DOHH2 (cell line): ENCODE data around the gene GAS5.

Experiments used
- H3F3A ChIP-seq: fragments of 200-600 bp; sonication (generic), shearing (Covaris generic); 2 replicates; pipeline ENCODE4 v1.6.0; 2016; ENCODE audit warnings: antibody characterized with exemption, mild to moderate bottlenecking; ENCODE audit not compliant: control insufficient read depth, insufficient read depth
- H3K27ac ChIP-seq: fragments of 200-600 bp; sonication (generic); 2 replicates; pipeline ENCODE4 v1.5.1; 2014; ENCODE audit warnings: low read depth, mild to moderate bottlenecking, low read length, moderate library complexity
- H3K27me3 ChIP-seq: fragments of 200-600 bp; sonication (generic); 2 replicates; pipeline ENCODE4 v1.6.1; 2014; ENCODE audit warnings: mild to moderate bottlenecking, low read length, mixed read lengths; ENCODE audit not compliant: control insufficient read depth
- H3K36me3 ChIP-seq: fragments of 200-600 bp; sonication (generic); 2 replicates; pipeline ENCODE4 v1.6.1; 2014; ENCODE audit warnings: mild to moderate bottlenecking, low read length, moderate library complexity, mixed read lengths; ENCODE audit not compliant: control insufficient read depth
- H3K4me1 ChIP-seq: fragments of 200-600 bp; sonication (generic); 2 replicates; pipeline ENCODE4 v1.6.1; 2014; ENCODE audit warnings: mild to moderate bottlenecking, low read length, mixed read lengths; ENCODE audit not compliant: control insufficient read depth
- H3K4me2 ChIP-seq: fragments of 200-600 bp; sonication (generic); 2 replicates; pipeline ENCODE4 v1.6.0; 2014; ENCODE audit warnings: mild to moderate bottlenecking, low read length, moderate library complexity
- H3K4me3 ChIP-seq: fragments of 200-600 bp; sonication (generic); 2 replicates; pipeline ENCODE4 v1.5.1; 2014; ENCODE audit warnings: mild to moderate bottlenecking, low read length, mixed read lengths
- H3K79me2 ChIP-seq: fragments of 200-600 bp; sonication (generic); 2 replicates; pipeline ENCODE4 v1.6.1; 2014; ENCODE audit warnings: mild to moderate bottlenecking, low read length, mixed read lengths; ENCODE audit not compliant: control insufficient read depth
- H3K9me2 ChIP-seq: fragments of 200-600 bp; sonication (generic); replicated peaks from 2 replicates; pipeline ENCODE4 v1.6.1; 2014; ENCODE audit warnings: mild to moderate bottlenecking, low read length, mixed read lengths; ENCODE audit not compliant: control insufficient read depth
- H3K9me3 ChIP-seq: fragments of 200-600 bp; sonication (generic); 2 replicates; pipeline ENCODE4 v1.6.1; 2014; ENCODE audit warnings: antibody characterized with exemption, low read length, mixed read lengths; ENCODE audit not compliant: control insufficient read depth, insufficient read depth
- H4K20me1 ChIP-seq: fragments of 200-600 bp; sonication (generic); 2 replicates; pipeline ENCODE4 v1.6.0; 2014; ENCODE audit warnings: low read depth, mild to moderate bottlenecking, antibody characterized with exemption, low read length, moderate library complexity; ENCODE audit not compliant: control insufficient read depth, insufficient read depth
- EZH2phosphoT487 ChIP-seq: fragments of 200-600 bp; sonication (generic); IDR thresholded peaks from 2 replicates; pipeline ENCODE4 v1.6.1; 2017; ENCODE audit warnings: borderline replicate concordance, mild to moderate bottlenecking, antibody characterized with exemption, low read length, moderate library complexity, mixed read lengths
- TF ChIP-seq, protein P1 (sequence below): fragments of 200-600 bp; sonication (generic); IDR thresholded peaks from one replicate; pipeline ENCODE4 v1.5.1; 2014; ENCODE audit warnings: antibody characterized with exemption, mild to moderate bottlenecking, low read depth, low read length; ENCODE audit not compliant: poor library complexity, severe bottlenecking

The GAS5 gene

DNA sequence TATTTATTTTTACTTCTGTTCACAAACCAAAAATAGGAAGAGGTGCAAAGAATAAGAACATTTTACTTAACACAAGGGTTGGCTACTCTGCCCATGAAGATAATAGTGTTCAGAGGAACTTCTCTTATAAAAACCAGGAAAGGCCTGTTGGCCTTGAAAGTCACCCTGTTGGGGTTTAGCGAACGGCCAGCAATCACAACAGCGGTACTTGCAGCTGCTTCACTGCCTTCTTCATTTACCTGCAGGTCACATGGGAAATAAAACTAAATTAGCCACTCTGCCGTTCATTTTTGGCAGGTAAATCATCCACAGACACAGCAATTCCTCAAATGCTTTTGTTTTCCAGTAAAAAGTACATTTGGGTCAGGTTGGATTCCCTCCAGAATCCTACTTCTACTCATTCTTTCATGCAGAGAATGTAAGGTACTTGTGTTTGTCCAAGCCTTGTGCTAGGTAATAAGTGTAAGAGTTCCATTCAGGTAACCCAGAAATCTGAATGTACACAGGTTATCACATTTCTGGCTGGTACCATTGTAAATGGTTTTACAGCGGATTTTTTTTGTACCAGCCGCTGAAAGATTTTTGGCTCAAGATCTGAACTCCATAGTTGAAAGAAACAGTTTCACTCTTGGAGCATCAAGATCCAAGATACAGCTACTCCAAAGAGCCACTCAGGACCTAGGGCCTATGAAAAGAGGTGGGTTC lies 36.2 kb upstream of the GAS5 start:
- Histone ChIP-seq H3K9me3 (no peaks in the 10 kb centered on the region), H3K4me2 (no peak overlapping the region), H3K36me3 (no peaks in the 10 kb centered on the region), H3K4me1 (peaks cover 12% of the 10 kb centered on the region), H3K27me3 (no peaks in the 10 kb centered on the region), H3K27ac (no peak overlapping the region), H3K4me3 (no peak overlapping the region), H3K9me2 (no peaks in the 10 kb centered on the region), H4K20me1 (no peaks in the 10 kb centered on the region), H3K79me2 (no peaks in the 10 kb centered on the region), H3F3A (no peaks in the 10 kb centered on the region)
- TF ChIP-seq, protein P1, sequence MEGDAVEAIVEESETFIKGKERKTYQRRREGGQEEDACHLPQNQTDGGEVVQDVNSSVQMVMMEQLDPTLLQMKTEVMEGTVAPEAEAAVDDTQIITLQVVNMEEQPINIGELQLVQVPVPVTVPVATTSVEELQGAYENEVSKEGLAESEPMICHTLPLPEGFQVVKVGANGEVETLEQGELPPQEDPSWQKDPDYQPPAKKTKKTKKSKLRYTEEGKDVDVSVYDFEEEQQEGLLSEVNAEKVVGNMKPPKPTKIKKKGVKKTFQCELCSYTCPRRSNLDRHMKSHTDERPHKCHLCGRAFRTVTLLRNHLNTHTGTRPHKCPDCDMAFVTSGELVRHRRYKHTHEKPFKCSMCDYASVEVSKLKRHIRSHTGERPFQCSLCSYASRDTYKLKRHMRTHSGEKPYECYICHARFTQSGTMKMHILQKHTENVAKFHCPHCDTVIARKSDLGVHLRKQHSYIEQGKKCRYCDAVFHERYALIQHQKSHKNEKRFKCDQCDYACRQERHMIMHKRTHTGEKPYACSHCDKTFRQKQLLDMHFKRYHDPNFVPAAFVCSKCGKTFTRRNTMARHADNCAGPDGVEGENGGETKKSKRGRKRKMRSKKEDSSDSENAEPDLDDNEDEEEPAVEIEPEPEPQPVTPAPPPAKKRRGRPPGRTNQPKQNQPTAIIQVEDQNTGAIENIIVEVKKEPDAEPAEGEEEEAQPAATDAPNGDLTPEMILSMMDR: no peak
- no peak for TF ChIP-seq EZH2phosphoT487

DNA sequence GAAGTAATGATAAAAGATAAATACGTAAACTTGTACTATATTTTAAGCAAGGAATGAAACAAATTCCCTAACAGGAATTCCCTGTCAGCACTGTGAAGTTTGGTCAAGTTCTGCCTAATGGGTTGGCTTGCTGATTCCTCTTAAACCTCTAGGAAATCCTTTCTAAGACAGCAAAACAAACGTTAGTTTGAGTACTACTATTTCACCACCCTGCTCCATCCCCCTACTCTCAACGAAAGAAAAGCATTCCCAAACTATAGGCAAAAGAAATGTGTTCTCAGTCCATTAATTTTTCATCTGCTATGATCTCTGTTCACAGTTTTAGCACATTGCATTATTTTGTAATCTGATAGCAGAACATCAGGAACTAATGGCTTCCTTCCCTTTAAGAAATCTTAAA lies 33.2 kb upstream of the GAS5 start:
- H3K27me3 ChIP-seq: no peaks in the 10 kb centered on the region
- H3F3A ChIP-seq: no peaks in the 10 kb centered on the region
- no peaks in the 10 kb centered on the region for H3K36me3 ChIP-seq
- no peak overlapping the region for H3K4me3 ChIP-seq
- no peaks in the 10 kb centered on the region for H3K9me2 ChIP-seq
- no peaks in the 10 kb centered on the region for H3K79me2 ChIP-seq
- no peak overlapping the region for H3K27ac ChIP-seq
- H4K20me1 ChIP-seq: no peaks in the 10 kb centered on the region
- no peak overlapping the region for H3K4me2 ChIP-seq
- no peaks in the 10 kb centered on the region for H3K9me3 ChIP-seq
- TF ChIP-seq, protein P1: no peak
- peaks cover 28% of the 10 kb centered on the region for H3K4me1 ChIP-seq

DNA sequence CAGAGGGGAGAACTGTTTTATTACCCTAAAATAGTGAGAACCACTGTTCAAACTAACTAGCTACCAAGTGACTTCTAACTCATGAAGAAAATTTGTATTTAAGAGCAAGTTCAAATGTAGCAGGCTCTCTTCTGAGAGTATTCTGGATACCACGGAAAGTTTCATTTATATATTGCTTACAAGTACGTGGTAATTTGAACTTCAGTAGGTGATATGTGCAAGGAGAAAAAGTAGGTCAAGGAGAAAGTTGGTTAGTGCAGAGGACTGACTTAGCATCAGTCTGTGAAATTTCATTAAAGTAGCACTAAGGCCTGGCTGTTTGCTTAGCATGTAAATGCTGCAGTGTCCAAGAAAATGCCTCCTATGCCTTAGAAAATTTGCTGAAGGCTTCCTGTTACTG lies 32.6 kb upstream of the GAS5 start:
- TF ChIP-seq, protein P1: no peak
- TF ChIP-seq EZH2phosphoT487: no peak
- Histone ChIP-seq H3K79me2 (no peaks in the 10 kb centered on the region), H3K4me3 (no peak overlapping the region), H3K9me2 (no peaks in the 10 kb centered on the region), H4K20me1 (no peaks in the 10 kb centered on the region), H3K4me1 (peaks cover 28% of the 10 kb centered on the region), H3K36me3 (no peaks in the 10 kb centered on the region), H3K9me3 (no peaks in the 10 kb centered on the region), H3K27ac (no peak overlapping the region), H3F3A (no peaks in the 10 kb centered on the region), H3K4me2 (no peak overlapping the region), H3K27me3 (no peaks in the 10 kb centered on the region)
